ENCODE measurements around the gene EML6.

The EML6 gene

DNA sequence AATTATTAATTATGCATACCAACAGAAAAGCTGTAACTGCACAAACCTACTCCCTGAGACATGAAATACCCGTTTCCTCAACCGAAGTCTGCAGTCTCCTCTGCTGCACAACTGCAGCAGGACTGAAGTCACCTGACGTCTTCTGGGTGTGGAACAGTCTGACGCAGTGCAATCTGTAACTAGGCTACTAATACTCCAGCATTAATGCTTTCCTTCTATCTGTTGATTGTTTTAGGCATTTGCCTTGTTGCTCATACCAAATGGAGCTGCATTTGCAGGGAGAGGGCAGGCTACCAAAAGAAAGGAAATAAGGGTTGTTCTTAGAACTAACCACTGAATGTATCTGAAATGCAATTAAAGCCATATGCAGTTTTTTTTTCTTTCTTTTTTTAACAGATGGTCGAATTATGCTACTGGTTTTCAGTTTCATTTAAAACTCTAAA lies 286.7 kb downstream of the EML6 start:
- TF ChIP-seq GATA1 (IDR thresholded peaks at IDR 0.05; ENCODE audit: low read depth, low read length), result no peak
- no peak for TF ChIP-seq POLR2A (IDR thresholded peaks at IDR 0.05; ENCODE audit: low read length)
- peak; percentile 54 to 55 for DNase-seq

DNA sequence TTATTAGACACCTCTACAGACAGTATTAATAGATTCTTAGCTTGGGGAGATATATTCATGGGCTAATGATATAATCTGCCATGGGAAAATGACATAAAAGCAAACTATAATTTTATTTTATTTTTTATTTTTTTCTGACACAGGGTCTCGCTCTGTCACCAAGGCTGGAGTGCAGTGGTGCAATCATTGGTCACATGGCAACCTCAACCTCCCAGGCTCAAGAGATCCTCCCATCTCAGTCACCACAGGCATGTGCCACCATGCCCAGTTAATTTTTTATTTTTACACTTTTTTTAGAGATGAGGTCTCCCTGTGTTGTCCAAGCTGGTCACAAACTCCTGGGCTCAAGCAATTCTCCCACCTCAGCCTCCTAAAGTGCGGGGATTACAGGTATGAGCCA lies 287.5 kb downstream of the EML6 start:
- no peak for TF ChIP-seq GATA1 (IDR thresholded peaks at IDR 0.05; ENCODE audit: low read depth, low read length)
- no peak for TF ChIP-seq POLR2A (IDR thresholded peaks at IDR 0.05; ENCODE audit: low read length)
- DNase-seq, result peak in 1 of 2 experiments; percentile 33

DNA sequence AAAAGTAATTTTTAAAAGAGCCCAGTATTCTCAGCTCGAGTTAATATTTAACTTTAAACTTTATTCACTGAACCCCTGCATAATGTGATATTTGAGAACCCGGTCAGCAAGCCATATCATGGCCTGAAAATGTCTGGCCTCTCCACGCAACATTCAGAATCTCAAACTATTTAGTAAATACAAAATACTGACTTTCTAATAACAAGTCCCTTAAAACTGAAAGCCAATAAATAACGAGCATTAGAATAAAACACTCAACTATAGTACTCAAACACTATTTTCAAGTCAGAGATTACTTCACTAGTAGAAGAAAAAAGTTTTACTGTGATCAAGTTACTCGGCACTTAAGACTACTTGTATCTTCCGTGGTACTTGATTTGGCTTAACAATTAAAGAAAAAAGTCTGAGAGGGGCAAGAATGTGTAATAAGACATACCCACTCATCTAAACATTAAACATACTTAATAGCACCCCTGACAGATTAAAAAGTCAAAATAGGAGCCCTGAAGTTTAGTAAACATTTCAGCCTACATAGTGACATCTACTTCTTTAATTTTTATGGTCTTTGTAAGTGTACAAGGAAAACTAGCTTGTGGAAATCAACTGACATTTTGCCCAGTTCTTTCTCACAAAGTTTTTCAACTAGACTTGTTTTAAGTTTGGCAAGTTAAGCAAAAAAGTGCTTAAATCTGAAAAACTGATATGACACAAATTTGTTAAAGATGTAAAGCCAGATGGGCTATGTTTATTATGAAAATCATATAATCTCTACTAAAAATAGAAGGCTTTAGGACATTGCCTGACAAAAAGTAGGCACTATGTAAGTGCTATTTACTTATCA lies 288.6 kb downstream of the EML6 start:
- TF ChIP-seq POLR2A (IDR thresholded peaks at IDR 0.05; ENCODE audit: low read length) (no peak), GATA1 (IDR thresholded peaks at IDR 0.05; ENCODE audit: low read depth, low read length) (no peak)
- peak in 1 of 2 experiments; percentile 29 for DNase-seq

DNA sequence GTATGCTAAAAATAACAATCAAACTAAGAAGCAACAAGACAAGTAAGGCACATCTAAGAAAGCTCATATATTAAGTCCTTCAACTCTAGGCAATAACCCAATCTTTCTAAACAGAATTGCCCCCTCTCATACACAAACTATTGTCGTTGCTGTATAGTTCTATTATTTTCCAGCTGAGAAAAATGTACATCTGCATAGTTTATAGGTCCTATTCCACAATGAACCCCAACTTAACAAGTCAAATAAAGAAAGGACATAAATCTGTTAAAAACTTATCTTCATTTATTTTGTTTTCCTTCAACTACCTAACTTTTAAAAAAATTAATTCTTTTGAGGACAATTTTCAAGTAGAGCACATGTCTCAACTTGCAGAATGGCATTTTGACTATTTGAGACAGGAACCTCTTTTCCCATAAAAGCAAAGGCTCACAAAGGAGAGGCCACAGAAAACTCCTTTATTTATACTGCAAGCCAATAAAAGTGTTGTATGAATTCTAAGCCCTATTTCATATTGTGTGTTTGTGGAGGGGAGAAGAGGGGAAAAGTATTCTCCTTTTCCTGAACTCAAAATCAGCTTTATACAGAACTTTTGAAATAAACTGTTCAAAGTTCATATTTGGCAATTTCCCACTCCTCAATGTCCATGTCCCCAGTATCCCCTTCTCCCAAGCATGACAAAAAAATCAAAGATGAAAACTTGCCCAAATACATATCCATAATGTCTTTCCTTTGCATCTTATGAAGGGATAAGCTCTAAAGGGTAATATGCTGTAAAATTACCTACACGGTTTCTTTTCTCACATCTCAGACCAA lies 289.4 kb downstream of the EML6 start:
- DNase-seq, result no peak
- TF ChIP-seq GATA1 (IDR thresholded peaks at IDR 0.05; ENCODE audit: low read depth, low read length) (no peak), POLR2A (IDR thresholded peaks at IDR 0.05; ENCODE audit: low read length) (no peak)

DNA sequence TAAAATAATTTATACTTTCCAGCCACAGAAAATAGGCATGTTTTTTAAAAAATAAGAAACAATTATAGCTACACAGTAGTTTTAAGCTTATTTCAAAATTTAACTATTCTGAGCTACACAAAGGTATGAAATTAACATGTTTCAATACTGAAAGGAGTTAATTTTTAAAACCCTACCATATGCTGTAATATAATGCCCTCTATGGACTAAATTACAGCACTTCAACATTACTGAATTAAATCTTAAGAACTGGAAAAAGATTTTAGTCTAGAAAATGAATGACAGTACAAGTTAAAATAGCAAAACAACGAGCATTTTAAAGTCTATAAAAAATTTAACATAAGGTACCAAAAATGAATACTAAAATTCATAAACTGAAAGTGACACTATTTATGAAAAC lies 290.5 kb downstream of the EML6 start:
- no peak for TF ChIP-seq POLR2A (IDR thresholded peaks at IDR 0.05; ENCODE audit: low read length)
- TF ChIP-seq GATA1 (IDR thresholded peaks at IDR 0.05; ENCODE audit: low read depth, low read length), result no peak
- no peak for DNase-seq

DNA sequence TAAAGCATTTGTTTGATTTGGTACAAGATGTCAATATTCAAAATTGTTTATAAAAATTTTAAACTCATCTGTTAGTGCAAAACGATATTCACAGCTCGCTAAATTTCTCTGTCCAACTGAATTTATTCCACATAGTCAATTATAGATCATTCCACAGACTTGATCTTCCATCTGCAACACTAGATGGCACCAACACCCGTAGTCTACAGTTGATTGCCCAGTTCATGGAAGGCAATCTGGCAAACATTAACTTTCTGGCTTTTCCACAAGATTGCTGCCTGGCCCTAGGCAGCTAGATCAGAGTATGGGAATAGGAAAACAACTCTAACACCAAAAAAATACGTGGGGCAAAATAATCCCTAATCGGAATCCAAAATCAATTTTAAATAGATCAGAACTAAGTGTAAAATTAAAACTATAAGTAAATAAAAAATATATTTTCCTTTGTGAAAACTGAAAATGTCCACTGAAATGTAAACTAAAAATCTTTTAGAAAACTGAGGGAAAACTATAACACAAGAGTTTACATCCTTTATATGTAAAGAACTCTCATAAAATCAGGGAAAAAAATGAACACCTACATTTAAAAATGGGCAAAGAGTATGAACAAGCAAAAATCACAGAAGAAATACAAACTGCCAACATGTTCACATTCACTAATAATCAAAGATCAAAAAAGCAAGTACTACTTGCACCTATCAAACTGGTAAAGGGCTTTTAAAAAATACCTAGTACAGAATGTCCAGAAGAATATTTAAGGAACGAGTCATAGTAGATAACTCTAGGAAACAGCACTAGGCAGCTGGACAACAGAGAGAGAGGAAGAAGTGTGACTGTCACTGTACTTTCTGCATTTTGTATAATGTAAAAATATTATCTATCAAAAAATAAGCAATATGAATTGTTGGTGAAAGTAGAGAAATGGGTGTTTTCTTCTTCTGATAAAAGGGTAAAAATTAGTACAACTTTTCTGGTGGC lies 291.8 kb downstream of the EML6 start:
- DNase-seq, result peak; percentile 63 to 73
- TF ChIP-seq GATA1 (IDR thresholded peaks at IDR 0.05; ENCODE audit: low read depth, low read length), result no peak
- TF ChIP-seq POLR2A (IDR thresholded peaks at IDR 0.05; ENCODE audit: low read length), result no peak

DNA sequence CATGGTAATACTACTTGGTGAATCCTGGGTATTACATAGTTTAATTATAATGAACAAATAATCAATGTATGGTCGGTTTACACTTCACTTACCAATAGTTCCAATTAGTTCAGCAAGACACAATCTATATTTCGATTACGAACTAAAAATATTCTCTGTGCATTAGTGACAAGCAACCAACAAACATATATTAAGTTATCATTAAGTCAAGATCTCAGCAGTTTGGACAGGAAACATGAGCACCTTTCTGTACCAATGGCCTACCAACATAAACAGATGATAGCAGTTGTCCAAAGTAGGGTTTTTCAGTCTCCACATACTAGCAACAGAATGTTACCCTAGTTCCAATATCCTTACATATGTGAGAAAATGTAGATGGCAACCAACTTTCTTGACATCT lies 294.0 kb downstream of the EML6 start:
- no peak for DNase-seq
- TF ChIP-seq POLR2A (IDR thresholded peaks at IDR 0.05; ENCODE audit: low read length) (no peak), GATA1 (IDR thresholded peaks at IDR 0.05; ENCODE audit: low read depth, low read length) (no peak)

DNA sequence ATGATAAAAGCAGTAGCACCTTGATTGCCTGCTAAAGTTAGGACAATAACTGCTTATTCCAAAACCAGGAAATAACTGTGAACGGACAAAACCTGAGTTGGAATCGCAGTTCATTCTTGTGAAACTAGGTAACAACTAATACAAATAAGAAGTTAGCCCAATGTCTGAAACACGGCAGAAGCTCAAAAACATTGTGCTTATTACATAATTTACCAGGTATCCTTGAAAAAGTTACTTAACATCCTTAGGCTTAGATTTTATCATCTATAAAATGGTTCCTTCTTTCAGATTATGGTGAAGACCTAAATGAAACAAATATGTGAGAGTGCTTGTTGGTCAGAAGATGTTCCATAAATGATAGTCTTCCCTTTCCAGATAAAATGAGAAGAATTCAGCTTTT lies 294.4 kb downstream of the EML6 start:
- DNase-seq, result no peak
- no peak for TF ChIP-seq POLR2A (IDR thresholded peaks at IDR 0.05; ENCODE audit: low read length)
- TF ChIP-seq GATA1 (IDR thresholded peaks at IDR 0.05; ENCODE audit: low read depth, low read length), result no peak

DNA sequence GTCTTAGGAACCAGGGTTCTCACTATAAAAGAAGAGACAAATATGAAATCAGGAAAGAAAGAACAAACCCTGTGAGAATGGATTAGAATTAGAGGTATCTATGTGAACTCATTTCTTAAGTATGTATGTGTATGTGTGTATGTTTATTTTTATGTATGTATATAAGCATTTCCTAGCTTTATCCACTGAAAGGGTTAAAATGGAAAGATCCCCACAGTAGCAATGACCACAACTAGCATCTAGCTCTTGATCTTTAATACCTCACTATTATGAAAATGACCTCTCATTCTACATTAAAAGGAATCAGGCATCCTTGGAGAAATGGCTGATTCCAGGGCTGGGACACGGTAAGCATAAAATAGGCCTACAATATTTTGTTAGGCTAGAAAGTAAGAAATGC lies 295.2 kb downstream of the EML6 start:
- no peak for DNase-seq
- no peak for TF ChIP-seq POLR2A (IDR thresholded peaks at IDR 0.05; ENCODE audit: low read length)
- TF ChIP-seq GATA1 (IDR thresholded peaks at IDR 0.05; ENCODE audit: low read depth, low read length), result no peak

DNA sequence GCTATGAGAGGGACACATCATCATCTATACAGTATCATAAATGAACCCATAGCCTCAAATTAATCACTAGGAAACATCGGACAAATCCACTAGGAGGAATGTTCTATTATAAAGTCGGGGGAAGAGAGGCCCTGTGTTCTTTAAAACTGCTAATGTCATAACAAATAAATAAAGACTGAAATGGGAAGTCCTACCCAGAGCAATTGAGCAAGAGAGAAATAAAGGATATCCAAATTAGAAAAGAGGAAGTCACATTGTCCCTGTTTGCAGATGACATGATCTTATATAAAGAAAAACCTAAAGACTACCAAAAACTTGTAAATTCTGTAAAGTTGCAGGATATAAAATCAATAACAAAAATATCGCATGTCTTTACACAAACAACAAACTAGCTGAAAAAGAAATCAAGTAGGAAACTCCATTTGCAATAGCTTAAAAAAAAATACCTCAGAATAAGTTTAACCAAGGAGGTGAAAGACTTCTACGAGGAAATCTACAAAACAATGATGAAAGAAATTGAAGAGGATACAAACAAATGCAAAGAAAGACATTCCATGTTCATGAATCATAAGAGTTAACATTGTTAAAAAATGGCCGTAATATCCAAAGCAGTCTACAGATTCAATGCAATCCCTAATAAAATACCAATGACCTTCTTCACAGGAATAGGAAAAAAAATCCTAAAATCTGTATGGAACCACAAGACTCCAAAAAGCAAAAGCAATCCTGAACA lies 296.2 kb downstream of the EML6 start:
- no peak for DNase-seq
- TF ChIP-seq POLR2A (IDR thresholded peaks at IDR 0.05; ENCODE audit: low read length) (no peak), GATA1 (IDR thresholded peaks at IDR 0.05; ENCODE audit: low read depth, low read length) (no peak)
